NCI-H748 (cell line): ENCODE data around the gene MRPL17.

ENCODE experiments used
- DNase-seq: peaks from one replicate; lab custom pipeline; 2025; ENCODE audit not compliant: unreplicated experiment; lab: John Stamatoyannopoulos, UW

MRPL17 gene

DNA sequence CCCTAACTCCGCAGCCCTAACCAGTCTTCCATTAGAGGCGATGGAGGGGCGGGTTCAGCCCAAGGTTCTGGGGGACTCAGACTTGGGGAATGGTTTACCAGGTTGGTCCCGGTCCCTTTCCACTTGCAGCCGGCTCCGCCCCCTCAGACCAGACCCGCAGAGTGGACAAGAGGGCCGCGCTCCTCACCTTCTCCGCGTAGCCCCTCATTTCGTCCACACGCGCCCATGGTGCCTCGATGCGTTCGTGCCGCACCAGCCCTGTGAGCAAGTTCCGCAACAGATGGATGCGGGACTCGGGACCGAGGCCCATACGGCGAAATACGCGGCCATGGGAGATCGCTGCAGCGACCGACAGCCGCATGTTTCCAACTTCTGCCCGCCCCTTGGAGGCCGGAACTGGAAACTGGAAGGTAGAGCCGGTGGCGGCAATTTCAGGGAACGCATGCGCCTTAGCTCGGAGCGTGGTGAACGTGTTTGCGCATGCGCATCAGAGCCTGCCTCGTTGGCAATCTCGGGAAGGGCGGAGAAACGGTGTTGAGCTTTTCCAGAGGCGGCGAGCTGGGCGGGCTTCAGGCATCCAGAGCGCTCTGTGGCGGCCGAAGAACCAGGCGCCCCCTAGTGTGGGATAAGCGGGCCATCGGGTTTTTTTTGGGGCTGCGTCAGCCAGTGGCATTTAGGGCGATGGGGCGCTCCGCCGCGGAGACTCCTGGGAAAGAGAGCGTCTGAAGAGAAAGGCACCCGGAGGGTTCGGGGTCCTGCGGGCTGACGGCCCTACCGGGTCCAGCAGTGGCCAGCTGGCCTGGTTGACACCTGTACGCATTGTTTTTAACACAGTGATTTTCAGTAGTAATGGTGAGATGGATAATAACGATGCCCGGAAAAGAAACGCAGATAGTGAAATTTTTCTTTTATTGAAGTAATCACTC lies at the start of gene MRPL17:
Gene MRPL17 (minus strand): TSS at position 405 of the 926 bp plus-strand sequence. CDS start 44 bp downstream, at position 361.
- peak; percentile 99 for DNase-seq

GRCh38 chr11:6727971-6728760 lies 45.0 kb upstream of the MRPL17 start:
- no peak for DNase-seq

GRCh38 chr11:6725386-6725896 lies 42.3 kb upstream of the MRPL17 start:
- no peak for DNase-seq

- no peak for DNase-seq
Measured at GRCh38 chr11:6724013-6724412, 40.9 kb upstream of the MRPL17 start.

DNA sequence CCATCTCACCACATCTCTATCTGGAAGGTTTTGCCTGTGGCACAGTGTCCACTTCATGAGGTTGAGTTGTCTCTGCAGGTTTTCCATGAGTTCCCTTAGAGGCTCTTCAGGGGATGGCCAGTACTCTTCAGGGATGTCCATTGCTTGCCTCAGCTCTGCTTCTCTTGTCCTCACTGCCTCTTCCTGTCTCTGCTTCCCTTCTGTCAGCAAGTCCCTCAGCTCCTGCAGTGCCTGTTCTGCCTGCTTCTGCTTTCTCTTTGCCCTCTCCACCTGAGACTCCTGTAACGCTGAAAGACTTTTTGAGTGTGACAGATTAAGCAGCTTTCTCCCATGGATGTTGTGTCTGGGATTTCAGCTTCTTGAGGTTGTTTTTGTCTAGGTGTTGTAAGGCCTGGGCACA lies 38.2 kb upstream of the MRPL17 start:
- no peak for DNase-seq

DNA sequence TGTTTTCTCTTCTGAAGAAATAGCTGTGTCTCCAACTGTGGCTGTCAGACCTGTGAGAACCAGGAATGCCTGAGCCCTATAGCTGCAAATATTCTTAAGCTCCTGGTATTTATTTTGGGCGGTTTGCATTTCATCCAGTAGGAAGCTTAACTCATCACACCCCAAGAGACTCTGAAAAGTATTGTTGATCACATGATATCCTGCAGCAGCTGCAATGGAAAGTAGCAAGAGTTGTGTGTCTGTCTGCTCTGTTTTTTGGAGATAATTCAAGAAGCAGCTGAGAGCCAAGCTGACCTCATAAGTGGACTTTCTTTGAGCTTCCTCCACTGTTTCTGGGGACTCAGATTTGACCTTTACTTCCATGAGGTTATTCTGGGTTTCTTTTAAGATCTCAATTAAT lies 36.4 kb upstream of the MRPL17 start:
- no peak for DNase-seq

- DNase-seq: no peak
Measured at GRCh38 chr11:6717426-6717825, 34.3 kb upstream of the MRPL17 start.

DNA sequence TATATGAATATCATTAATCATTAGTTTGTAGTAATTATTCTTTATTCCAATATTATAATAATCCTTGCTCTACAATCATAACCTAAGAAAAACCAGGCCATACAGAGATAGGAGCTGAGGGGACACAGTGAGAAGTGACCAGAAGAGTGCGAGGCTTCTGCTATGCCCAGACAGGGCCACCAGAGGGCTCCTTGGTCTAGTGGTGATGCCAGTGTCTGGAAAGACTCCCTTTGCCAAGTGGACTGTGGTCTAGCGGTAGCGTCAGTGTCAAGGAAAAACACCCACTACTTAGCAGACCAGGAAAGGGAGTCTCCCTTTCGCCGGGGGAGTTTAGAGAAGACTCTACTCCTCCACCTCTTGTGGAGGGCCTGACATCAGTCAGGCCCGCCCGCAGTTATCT lies 28.4 kb upstream of the MRPL17 start:
- DNase-seq: peak; percentile 20

GRCh38 chr11:6708876-6709275 lies 25.7 kb upstream of the MRPL17 start:
- DNase-seq: no peak

DNA sequence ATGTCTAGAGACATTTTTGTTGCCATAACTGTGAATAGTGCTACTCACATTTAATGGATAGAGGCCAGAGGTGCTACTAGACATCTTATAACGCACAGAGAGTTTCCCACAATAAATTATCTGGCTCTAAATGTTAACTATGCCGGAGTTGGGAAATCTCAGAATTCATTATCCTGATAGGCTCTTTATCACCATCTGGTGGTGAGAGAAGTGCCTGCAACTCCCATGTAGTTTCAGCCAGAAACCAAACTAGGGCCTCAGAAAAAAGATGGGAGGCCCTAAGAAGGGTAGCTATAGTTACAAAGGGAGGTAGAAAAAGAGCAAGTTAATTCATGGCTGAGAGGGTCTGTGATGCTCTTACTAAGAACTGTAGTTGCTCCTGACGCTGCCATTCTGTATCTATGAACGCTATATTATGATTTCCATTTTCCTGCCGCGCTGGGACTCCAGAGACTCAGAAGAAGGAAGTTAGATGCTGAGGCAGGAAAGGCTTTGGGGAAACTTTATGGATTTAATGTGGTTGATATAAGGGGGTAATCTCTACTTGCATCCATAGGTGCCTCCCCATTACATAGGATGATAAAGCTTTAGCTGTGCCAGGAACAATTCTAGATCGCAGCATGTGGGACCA lies 22.9 kb upstream of the MRPL17 start:
- peak; percentile 50 for DNase-seq

GRCh38 chr11:6703247-6704063 lies 20.3 kb upstream of the MRPL17 start:
- DNase-seq: peak; percentile 55

DNA sequence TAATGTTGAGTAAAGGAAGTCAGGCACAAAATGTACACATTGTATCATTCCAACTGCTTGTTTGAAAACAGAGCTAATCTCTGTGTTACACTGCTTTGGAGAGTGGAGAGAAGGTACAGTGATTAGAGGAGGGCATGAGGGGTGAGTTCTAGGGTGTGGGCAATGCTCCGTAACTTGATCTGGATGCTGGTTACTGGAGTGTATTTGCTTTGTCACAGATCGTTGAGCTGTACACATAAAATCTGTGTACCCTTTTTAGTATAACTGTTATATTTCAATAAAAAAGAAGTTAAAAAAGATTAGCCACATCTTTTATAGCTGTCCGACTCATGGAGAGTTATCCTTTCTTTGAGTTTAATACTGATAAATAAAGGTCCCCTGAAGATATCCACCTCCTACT lies 18.8 kb upstream of the MRPL17 start:
- peak; percentile 73 for DNase-seq

- no peak for DNase-seq
Measured at GRCh38 chr11:6695377-6695776, 12.2 kb upstream of the MRPL17 start.

DNA sequence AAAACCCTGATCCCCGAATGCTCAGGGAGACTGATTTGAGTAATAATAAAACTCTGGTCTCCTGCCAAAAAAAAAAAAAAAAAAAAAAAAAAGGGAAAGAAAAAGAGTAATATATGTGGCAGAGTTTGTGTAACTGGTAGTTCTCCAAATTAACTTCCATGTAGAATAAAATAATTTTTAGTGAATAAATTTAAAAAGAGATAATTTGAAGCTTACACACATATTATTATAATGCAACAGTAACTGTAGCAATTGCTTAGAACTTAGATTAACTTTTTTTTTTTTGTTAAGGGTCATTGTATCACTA lies 11.0 kb upstream of the MRPL17 start:
- DNase-seq: no peak

DNA sequence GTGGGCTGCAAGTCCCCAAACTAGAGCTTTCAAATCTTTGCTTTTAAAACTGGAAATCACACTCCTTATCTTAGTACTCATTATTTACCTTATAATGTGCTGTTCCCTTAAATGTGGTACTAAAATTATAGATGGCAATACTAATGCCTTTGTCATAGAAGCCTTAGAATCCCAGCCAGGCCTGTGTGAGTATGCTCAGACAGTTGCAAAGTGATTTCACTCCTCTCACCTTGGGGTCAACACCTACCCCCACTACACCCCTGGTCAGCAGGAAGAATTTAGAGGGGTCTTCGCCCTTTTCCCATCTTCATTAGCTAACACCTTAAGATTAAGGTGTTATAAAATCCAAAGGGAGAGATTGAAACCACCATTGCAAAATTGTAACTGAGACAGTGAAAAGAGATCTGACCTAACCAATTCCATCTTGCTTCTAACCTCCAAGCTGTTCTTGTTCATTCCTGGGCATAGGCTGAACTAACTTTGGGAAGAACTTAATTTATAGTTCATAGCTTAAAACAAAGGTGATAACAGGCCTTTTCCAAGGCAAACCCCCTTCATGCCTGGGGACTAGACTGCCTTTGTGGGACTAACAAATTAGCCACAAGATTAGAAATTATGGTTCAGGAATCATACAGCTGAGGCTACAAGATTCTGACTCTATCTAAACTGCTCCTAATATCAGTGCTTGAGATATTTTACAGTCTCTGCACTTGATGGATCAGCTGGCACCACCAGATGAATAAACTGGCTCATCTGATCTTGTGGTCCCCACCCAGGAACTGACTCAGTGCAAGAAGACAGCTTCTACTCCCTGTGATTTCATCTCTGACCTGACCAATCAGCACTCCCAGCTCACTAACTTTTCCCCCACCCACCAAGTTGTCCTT lies 10.4 kb upstream of the MRPL17 start:
- no peak for DNase-seq

GRCh38 chr11:6692128-6692527 lies 9.0 kb upstream of the MRPL17 start:
- no peak for DNase-seq

DNA sequence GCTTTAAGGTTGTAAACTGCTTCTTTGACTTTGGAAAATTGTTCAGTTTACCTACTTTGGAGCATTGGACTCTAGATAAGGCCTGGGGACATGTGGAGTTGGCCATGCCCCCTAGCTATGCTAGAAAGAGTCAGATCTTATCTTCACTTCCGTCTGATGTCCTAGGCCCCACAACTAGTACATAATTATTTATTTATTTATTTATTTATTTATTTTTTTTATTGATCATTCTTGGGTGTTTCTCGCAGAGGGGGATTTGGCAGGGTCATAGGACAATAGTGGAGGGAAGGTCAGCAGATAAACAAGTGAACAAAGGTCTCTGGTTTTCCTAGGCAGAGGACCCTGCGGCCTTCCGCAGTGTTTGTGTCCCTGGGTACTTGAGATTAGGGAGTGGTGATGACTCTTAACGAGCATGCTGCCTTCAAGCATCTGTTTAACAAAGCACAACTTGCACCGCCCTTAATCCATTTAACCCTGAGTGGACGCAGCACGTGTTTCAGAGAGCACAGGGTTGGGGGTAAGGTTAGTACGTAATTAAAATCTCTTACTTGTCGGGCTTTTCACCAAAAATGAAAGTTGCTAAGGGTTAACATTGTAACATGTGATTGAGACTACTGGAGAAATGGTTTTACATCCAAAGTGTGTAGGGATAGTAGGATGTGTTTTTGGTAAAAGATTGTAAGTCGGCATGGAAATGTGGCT lies 7.4 kb upstream of the MRPL17 start:
- DNase-seq: peak; percentile 14

DNA sequence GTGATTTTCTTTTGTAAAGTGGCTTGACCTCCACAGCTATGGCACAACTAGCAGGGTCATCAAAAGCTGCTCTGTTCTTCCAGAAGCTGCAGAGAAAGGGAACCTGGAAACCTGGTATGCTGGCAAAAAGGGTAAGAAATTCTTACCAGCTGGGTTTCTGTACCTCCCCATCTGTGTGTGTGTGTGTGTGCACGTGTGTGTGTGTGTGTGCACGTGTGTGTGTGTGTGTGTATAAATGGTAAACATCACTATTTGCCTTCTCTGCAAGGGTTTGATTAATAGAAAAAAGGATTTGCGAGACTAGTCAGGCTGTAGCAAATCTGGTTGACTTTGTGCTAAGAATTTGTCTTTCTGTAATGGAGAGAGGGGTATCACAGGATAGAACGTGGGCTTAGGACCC lies 4.7 kb upstream of the MRPL17 start:
- no peak for DNase-seq

- no peak for DNase-seq
Measured at GRCh38 chr11:6686006-6686405, 2.9 kb upstream of the MRPL17 start.
